ENCODE results near the gene GANAB. TPM values are rescaled to one million over a fixed set of nuclear protein-coding genes. Genes with fewer than 3 reads are reported as not detected.

Gene GANAB
- total and polyA plus RNA-seq, 2 of the 13 experiments (the other 11 are each of a cell fraction or from before 2014, with no cell fraction given) = 99.5 to 234 TPM

DNA sequence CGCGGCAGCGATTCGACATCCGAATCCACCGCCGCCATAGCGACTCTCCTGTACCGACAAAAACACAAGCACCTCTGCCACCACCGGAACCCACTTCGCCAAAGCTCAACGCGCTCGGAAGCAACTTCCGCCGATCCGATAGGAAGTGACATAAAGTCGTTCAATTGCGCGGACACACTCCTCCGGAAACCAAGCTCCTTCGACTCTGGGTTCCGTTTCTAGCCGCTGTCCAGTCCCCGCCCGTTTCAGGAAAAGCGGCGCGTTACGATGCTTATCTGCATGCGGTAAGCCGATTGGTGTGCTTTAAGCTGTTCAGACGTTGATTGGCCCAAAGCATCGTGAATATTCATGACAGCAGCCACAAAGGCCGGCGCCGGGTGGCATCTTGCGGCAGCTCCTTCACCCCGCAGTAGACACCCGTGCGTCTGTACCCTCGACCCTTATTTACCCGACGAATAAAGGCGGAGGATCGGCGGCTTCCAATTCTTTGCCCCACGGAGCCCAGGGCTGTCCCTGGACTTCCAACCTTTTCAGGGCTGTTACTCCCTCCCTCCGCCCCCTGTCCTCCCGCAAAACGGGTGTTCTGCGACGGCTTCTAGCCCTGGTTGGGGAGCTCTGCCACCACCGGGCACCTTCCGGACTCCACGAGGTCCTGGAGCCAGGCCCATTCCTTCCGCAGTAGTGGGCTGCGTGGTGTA, 54.8 kb downstream of the GANAB start, which contains the start of gene TUT1 (continued):
- TF ChIP-seq ZFP36 (IDR thresholded peaks at IDR 0.05; ENCODE audit: borderline replicate concordance, low read depth, low read length, partially characterized antibody) (no peak), ATF1 (CRISPR knock-in tag; IDR thresholded peaks at IDR 0.05) (peak; percentile 93), ZNF891 (CRISPR knock-in tag; IDR thresholded peaks at IDR 0.05) (no peak), MTA1 (CRISPR knock-in tag; IDR thresholded peaks at IDR 0.05; ENCODE audit: borderline replicate concordance) (peak; percentile 25; the same call in 1 of the 2 replicates), CENPT (CRISPR knock-in tag; IDR thresholded peaks at IDR 0.05; ENCODE audit: low read depth) (no peak), ZNF713 (CRISPR knock-in tag; IDR thresholded peaks at IDR 0.05) (no peak), RARG (CRISPR knock-in tag; IDR thresholded peaks at IDR 0.05; ENCODE audit: low read depth) (no peak), BHLHE40 (IDR thresholded peaks at IDR 0.05; ENCODE audit: low read length) (no peak), YEATS2 (CRISPR knock-in tag; IDR thresholded peaks at IDR 0.05; ENCODE audit: borderline replicate concordance) (peak; percentile 99), FLYWCH1 (CRISPR knock-in tag; IDR thresholded peaks at IDR 0.05) (no peak), HOXA9 (CRISPR knock-in tag; IDR thresholded peaks at IDR 0.05; ENCODE audit: borderline replicate concordance) (no peak; the same call in 1 of the 2 replicates), MEIS2 (CRISPR knock-in tag; IDR thresholded peaks at IDR 0.05) (peak; percentile 65; the same call in 1 of the 2 replicates), ZNF792 (CRISPR knock-in tag; IDR thresholded peaks at IDR 0.05) (peak; percentile 93), ZNF234 (CRISPR knock-in tag; conservative IDR thresholded peaks at IDR 0.05) (no peak)
- TF ChIP-seq, protein P1, sequence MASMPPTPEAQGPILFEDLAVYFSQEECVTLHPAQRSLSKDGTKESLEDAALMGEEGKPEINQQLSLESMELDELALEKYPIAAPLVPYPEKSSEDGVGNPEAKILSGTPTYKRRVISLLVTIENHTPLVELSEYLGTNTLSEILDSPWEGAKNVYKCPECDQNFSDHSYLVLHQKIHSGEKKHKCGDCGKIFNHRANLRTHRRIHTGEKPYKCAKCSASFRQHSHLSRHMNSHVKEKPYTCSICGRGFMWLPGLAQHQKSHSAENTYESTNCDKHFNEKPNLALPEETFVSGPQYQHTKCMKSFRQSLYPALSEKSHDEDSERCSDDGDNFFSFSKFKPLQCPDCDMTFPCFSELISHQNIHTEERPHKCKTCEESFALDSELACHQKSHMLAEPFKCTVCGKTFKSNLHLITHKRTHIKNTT (CRISPR knock-in tag; IDR thresholded peaks at IDR 0.05) = no peak
- TF ChIP-seq, protein P2, sequence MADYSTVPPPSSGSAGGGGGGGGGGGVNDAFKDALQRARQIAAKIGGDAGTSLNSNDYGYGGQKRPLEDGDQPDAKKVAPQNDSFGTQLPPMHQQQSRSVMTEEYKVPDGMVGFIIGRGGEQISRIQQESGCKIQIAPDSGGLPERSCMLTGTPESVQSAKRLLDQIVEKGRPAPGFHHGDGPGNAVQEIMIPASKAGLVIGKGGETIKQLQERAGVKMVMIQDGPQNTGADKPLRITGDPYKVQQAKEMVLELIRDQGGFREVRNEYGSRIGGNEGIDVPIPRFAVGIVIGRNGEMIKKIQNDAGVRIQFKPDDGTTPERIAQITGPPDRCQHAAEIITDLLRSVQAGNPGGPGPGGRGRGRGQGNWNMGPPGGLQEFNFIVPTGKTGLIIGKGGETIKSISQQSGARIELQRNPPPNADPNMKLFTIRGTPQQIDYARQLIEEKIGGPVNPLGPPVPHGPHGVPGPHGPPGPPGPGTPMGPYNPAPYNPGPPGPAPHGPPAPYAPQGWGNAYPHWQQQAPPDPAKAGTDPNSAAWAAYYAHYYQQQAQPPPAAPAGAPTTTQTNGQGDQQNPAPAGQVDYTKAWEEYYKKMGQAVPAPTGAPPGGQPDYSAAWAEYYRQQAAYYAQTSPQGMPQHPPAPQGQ (CRISPR knock-in tag; IDR thresholded peaks at IDR 0.05; ENCODE audit: borderline replicate concordance) = no peak
- TF ChIP-seq, protein P3, sequence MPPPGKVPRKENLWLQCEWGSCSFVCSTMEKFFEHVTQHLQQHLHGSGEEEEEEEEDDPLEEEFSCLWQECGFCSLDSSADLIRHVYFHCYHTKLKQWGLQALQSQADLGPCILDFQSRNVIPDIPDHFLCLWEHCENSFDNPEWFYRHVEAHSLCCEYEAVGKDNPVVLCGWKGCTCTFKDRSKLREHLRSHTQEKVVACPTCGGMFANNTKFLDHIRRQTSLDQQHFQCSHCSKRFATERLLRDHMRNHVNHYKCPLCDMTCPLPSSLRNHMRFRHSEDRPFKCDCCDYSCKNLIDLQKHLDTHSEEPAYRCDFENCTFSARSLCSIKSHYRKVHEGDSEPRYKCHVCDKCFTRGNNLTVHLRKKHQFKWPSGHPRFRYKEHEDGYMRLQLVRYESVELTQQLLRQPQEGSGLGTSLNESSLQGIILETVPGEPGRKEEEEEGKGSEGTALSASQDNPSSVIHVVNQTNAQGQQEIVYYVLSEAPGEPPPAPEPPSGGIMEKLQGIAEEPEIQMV (CRISPR knock-in tag; IDR thresholded peaks at IDR 0.05; ENCODE audit: low read depth) = no peak
- TF ChIP-seq, protein P4, sequence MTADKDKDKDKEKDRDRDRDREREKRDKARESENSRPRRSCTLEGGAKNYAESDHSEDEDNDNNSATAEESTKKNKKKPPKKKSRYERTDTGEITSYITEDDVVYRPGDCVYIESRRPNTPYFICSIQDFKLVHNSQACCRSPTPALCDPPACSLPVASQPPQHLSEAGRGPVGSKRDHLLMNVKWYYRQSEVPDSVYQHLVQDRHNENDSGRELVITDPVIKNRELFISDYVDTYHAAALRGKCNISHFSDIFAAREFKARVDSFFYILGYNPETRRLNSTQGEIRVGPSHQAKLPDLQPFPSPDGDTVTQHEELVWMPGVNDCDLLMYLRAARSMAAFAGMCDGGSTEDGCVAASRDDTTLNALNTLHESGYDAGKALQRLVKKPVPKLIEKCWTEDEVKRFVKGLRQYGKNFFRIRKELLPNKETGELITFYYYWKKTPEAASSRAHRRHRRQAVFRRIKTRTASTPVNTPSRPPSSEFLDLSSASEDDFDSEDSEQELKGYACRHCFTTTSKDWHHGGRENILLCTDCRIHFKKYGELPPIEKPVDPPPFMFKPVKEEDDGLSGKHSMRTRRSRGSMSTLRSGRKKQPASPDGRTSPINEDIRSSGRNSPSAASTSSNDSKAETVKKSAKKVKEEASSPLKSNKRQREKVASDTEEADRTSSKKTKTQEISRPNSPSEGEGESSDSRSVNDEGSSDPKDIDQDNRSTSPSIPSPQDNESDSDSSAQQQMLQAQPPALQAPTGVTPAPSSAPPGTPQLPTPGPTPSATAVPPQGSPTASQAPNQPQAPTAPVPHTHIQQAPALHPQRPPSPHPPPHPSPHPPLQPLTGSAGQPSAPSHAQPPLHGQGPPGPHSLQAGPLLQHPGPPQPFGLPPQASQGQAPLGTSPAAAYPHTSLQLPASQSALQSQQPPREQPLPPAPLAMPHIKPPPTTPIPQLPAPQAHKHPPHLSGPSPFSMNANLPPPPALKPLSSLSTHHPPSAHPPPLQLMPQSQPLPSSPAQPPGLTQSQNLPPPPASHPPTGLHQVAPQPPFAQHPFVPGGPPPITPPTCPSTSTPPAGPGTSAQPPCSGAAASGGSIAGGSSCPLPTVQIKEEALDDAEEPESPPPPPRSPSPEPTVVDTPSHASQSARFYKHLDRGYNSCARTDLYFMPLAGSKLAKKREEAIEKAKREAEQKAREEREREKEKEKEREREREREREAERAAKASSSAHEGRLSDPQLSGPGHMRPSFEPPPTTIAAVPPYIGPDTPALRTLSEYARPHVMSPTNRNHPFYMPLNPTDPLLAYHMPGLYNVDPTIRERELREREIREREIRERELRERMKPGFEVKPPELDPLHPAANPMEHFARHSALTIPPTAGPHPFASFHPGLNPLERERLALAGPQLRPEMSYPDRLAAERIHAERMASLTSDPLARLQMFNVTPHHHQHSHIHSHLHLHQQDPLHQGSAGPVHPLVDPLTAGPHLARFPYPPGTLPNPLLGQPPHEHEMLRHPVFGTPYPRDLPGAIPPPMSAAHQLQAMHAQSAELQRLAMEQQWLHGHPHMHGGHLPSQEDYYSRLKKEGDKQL (CRISPR knock-in tag; IDR thresholded peaks at IDR 0.05; ENCODE audit: low read depth) = 0 out of 2 replicates have a peak, but pooled peaks have one; percentile 18
- TF ChIP-seq, protein P5, sequence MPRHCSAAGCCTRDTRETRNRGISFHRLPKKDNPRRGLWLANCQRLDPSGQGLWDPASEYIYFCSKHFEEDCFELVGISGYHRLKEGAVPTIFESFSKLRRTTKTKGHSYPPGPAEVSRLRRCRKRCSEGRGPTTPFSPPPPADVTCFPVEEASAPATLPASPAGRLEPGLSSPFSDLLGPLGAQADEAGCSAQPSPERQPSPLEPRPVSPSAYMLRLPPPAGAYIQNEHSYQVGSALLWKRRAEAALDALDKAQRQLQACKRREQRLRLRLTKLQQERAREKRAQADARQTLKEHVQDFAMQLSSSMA (CRISPR knock-in tag; IDR thresholded peaks at IDR 0.05) = 0 out of 2 replicates have a peak, but pooled peaks have one; percentile 84
